ENCODE data around the gene MRPL9. TPM values are rescaled to one million over a fixed set of nuclear protein-coding genes. Genes with fewer than 3 reads are reported as not detected.
A peak's percentile ranks its signal among the peaks of the same experiment; 100 is the strongest.

Gene MRPL9
- total and polyA plus RNA-seq, 3 experiments from 2014 or later = 132 to 195 (median 190) TPM

DNA sequence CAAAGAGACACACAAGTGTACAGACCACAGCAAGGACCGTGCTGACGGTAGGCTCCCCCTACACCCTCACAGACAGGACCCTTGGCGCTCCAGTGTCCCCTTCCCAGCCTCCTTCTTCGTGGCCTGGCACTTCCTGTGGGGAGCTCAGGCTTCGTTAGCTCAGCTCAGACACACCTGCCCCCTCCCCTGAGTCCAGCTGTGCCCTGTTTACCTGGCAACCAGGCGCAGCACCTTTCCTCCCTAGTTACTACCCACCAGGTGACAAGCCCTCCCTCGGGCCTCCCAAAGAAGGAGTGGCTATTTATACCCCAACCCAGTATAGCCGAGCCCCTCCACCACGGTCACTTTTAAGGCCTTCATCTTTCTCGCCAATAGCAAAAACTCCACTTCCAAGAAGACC is 51.3 kb downstream of the MRPL9 start:
- Mint-ChIP-seq H3K27me3 (peaks cover 29 to 44% of the 10 kb centered on the region in 2 donors), H3K36me3 (no peaks in the 10 kb centered on the region), H3K4me1 (peaks cover 3 to 7% (median 4%) of the 10 kb centered on the region in 3 donors), H3K27ac (no peak overlapping the region), H3K4me3 (peak overlapping the region in 1 of 7 donors; percentile 27), H3K9me3 (no peaks in the 10 kb centered on the region)
- DNase-seq = no peak
- ChIA-PET POLR2A (no interaction called here), CTCF (no interaction called here)
- no peak overlapping the region for H3K4me3 ChIP-seq (ENCODE audit: low read length)
- peaks cover 3% of the 10 kb centered on the region for H3K4me1 ChIP-seq (ENCODE audit: insufficient read depth, low read length)
- no peaks in the 10 kb centered on the region for H3K36me3 ChIP-seq (ENCODE audit: insufficient read depth, low read length)
- H3K27ac ChIP-seq (ENCODE audit: low read depth, low read length) = no peak overlapping the region
- H3K9me3 ChIP-seq (ENCODE audit: low read length) = no peaks in the 10 kb centered on the region
- peaks cover 3% of the 10 kb centered on the region for H3K27me3 ChIP-seq (ENCODE audit: insufficient read depth, low read length, poor library complexity, severe bottlenecking)

GRCh38 chr1:151711044-151711800 is 52.1 kb downstream of the MRPL9 start:
- Mint-ChIP-seq H3K4me1 (peaks cover 0 to 3% (median 2%) of the 10 kb centered on the region in 3 donors), H3K27me3 (peaks cover 27 to 40% of the 10 kb centered on the region in 2 donors), H3K27ac (no peak overlapping the region), H3K4me3 (no peak overlapping the region), H3K9me3 (no peaks in the 10 kb centered on the region), H3K36me3 (no peaks in the 10 kb centered on the region)
- CTCF ChIA-PET = no interaction called here
- Histone ChIP-seq H3K9me3 (ENCODE audit: low read length) (no peaks in the 10 kb centered on the region), H3K27me3 (ENCODE audit: insufficient read depth, low read length, poor library complexity, severe bottlenecking) (no peaks in the 10 kb centered on the region), H3K36me3 (ENCODE audit: insufficient read depth, low read length) (no peaks in the 10 kb centered on the region), H3K27ac (ENCODE audit: low read depth, low read length) (no peak overlapping the region), H3K4me3 (ENCODE audit: low read length) (no peak overlapping the region), H3K4me1 (ENCODE audit: insufficient read depth, low read length) (no peaks in the 10 kb centered on the region)
- no peak for DNase-seq
- POLR2A ChIA-PET = no interaction called here

DNA sequence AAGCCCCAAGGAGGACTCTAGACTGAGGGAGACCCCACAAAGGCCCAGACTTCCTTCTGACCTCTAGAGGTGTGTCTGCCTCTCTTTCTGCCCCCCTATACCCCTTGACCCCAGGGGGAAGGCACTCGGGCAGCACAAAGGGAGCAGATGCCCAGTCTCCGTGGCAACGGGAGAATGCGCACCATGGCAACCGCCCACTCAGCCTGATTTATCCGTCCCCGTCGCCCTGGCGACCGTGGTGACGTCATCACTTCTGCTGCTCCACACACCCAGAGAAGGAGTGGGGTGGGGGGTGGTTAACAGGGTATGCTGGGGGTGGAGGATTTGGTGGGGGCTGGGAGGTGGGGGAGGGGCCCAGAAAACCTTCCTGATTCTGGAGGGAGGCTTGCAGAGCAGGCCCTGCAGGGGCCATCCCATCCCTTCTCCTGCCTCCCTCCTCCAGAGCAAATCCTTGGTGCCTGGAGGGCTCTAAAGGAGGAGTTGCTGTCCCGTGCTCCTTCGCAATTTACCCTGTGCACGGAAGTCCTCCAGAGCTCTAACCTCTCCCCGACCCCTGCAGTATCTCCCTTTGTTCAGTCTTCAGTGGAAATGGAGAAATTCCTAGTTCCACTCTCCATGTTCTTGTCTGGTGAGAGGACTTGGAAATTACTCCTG is 53.0 kb downstream of the MRPL9 start:
- Mint-ChIP-seq H3K27ac (no peak overlapping the region), H3K9me3 (no peaks in the 10 kb centered on the region), H3K4me1 (peaks cover 0 to 3% (median 3%) of the 10 kb centered on the region in 3 donors), H3K4me3 (no peak overlapping the region), H3K27me3 (peaks cover 20 to 31% of the 10 kb centered on the region in 2 donors), H3K36me3 (no peaks in the 10 kb centered on the region)
- ChIA-PET POLR2A (no interaction called here), CTCF (no interaction called here)
- Histone ChIP-seq H3K36me3 (ENCODE audit: insufficient read depth, low read length) (no peaks in the 10 kb centered on the region), H3K27ac (ENCODE audit: low read depth, low read length) (no peak overlapping the region), H3K4me3 (ENCODE audit: low read length) (no peak overlapping the region), H3K4me1 (ENCODE audit: insufficient read depth, low read length) (no peaks in the 10 kb centered on the region), H3K9me3 (ENCODE audit: low read length) (no peaks in the 10 kb centered on the region), H3K27me3 (ENCODE audit: insufficient read depth, low read length, poor library complexity, severe bottlenecking) (no peaks in the 10 kb centered on the region)
- no peak for DNase-seq

Other genes starting within 250 kb of the MRPL9 start
- 1 to 10 TPM; 2.0 to 2.3 TPM for gene TUFT1, start 223.2 kb downstream of the MRPL9 start, total RNA-seq
- gene TUFT1, start 223.2 kb downstream of the MRPL9 start, polyA plus RNA-seq = 1.8 TPM
- gene SNX27, start 151.4 kb downstream of the MRPL9 start, total RNA-seq = 10 to 100 TPM; 30.1 to 32.1 TPM
- 13.7 TPM for gene SNX27, start 151.4 kb downstream of the MRPL9 start, polyA plus RNA-seq
- not detected for gene CELF3, start 46.7 kb downstream of the MRPL9 start, total RNA-seq
- gene CELF3, start 46.7 kb downstream of the MRPL9 start, polyA plus RNA-seq = not detected
- gene RIIAD1, start 42.0 kb downstream of the MRPL9 start, total RNA-seq = not detected
- not detected for gene RIIAD1, start 42.0 kb downstream of the MRPL9 start, polyA plus RNA-seq
- gene TDRKH, start 27.0 kb upstream of the MRPL9 start, total RNA-seq = 10 to 100 TPM; 16.4 to 17.4 TPM
- gene TDRKH, start 27.0 kb upstream of the MRPL9 start, polyA plus RNA-seq = 20.5 TPM
- gene LINGO4, start 41.9 kb upstream of the MRPL9 start, total RNA-seq = under 1 TPM in 1 of 2 experiments, not detected in 1; 0.09 TPM
- gene LINGO4, start 41.9 kb upstream of the MRPL9 start, polyA plus RNA-seq = 0.28 TPM
- gene RORC, start 68.3 kb upstream of the MRPL9 start, total RNA-seq = 1 to 10 TPM; 1.3 to 1.5 TPM
- gene RORC, start 68.3 kb upstream of the MRPL9 start, polyA plus RNA-seq = 46.4 TPM
- 1 to 10 TPM; 1.9 to 2.0 TPM for gene C2CD4D, start 76.3 kb upstream of the MRPL9 start, total RNA-seq
- gene C2CD4D, start 76.3 kb upstream of the MRPL9 start, polyA plus RNA-seq = 3.7 TPM
- not detected for gene THEM5, start 90.2 kb upstream of the MRPL9 start, total RNA-seq
- gene THEM5, start 90.2 kb upstream of the MRPL9 start, polyA plus RNA-seq = 0.38 TPM
- 10 to 100 TPM; 31.4 to 31.7 TPM for gene THEM4, start 146.0 kb upstream of the MRPL9 start, total RNA-seq
- gene THEM4, start 146.0 kb upstream of the MRPL9 start, polyA plus RNA-seq = 77.0 TPM
- 100 to 1,000 TPM; 263 to 279 TPM for gene S100A10, start 230.4 kb upstream of the MRPL9 start, total RNA-seq
- gene S100A10, start 230.4 kb upstream of the MRPL9 start, polyA plus RNA-seq = 1,167 TPM